H1 (cell line): ENCODE results near the gene EXO1.

Source experiments
- CEBPB ChIP-seq: IDR thresholded peaks from 2 replicates; pipeline ENCODE4 v1.6.1; 2012; ENCODE audit warnings: low read depth, low read length
- EZH2 ChIP-seq: fragments of 200-600 bp; sonication (generic); IDR thresholded peaks from 2 replicates; pipeline ENCODE4 v1.7.1; 2012; ENCODE audit warnings: low read depth, mild to moderate bottlenecking, moderate library complexity, low read length, inconsistent platforms; ENCODE audit not compliant: severe bottlenecking
- GABPA ChIP-seq: IDR thresholded peaks from 2 replicates; pipeline ENCODE4 v1.6.1; 2011; ENCODE audit warnings: mild to moderate bottlenecking, low read length, moderate library complexity, borderline replicate concordance; ENCODE audit not compliant: insufficient read depth
- HDAC6 ChIP-seq: IDR thresholded peaks from one replicate; pipeline ENCODE4 v1.7.1; 2012; ENCODE audit warnings: low read depth, mild to moderate bottlenecking, inconsistent platforms, low read length, moderate library complexity
- JUN ChIP-seq: IDR thresholded peaks from 2 replicates; pipeline ENCODE4 v1.6.1; 2011; ENCODE audit warnings: low read depth, mild to moderate bottlenecking, improper control_type of control experiment, low read length
- MAFK ChIP-seq: IDR thresholded peaks from 2 replicates; pipeline ENCODE4 v1.6.1; 2012; ENCODE audit warnings: low read depth, mild to moderate bottlenecking, improper control_type of control experiment, low read length
- POLR2AphosphoS5 ChIP-seq: IDR thresholded peaks from 2 replicates; pipeline ENCODE4 v1.6.1; 2011; ENCODE audit warnings: low read depth, low read length
- RAD21 ChIP-seq, 2 experiments: IDR thresholded peaks in 1 of 2; conservative IDR thresholded peaks in 1 of 2; 2 replicates each; pipeline ENCODE4 v1.6.1; 2011; ENCODE audit warnings: low read depth in 2 of 2, low read length in 2 of 2, improper control_type of control experiment in 1 of 2, inconsistent platforms in 1 of 2, mild to moderate bottlenecking in 1 of 2, moderate library complexity in 1 of 2
- RNF2 ChIP-seq: fragments of 200-900, 300-1000 bp; sonication (generic); IDR thresholded peaks from 2 replicates; pipeline ENCODE4 v1.7.1; 2016; ENCODE audit warnings: borderline replicate concordance, low read depth, mild to moderate bottlenecking, antibody characterized with exemption, low read length; ENCODE audit not compliant: poor library complexity, severe bottlenecking; ENCODE audit errors: missing control alignments
- TBP ChIP-seq: IDR thresholded peaks from 2 replicates; pipeline ENCODE4 v1.6.1; 2011; ENCODE audit warnings: low read depth, low read length, improper control_type of control experiment
- TEAD4 ChIP-seq: IDR thresholded peaks from 2 replicates; pipeline ENCODE4 v1.6.1; 2012; ENCODE audit warnings: low read depth, low read length, inconsistent platforms, mixed read lengths
- TF ChIP-seq, protein P1 (sequence below), 3 experiments: IDR thresholded peaks; 1 replicate in 2 of 3; 2 replicates in 1 of 3; pipeline versions ENCODE4 v1.5.1 to v1.6.1; 2011; ENCODE audit warnings: low read length in 3 of 3, mild to moderate bottlenecking in 3 of 3, inconsistent platforms in 2 of 3, low read depth in 1 of 3, moderate library complexity in 1 of 3; ENCODE audit not compliant: insufficient read depth in 1 of 3; ENCODE audit errors: control extremely low read depth in 1 of 3
- TF ChIP-seq, protein P2 (sequence below): IDR thresholded peaks from 2 replicates; pipeline ENCODE4 v1.6.1; 2011; ENCODE audit warnings: low read depth, mild to moderate bottlenecking, low read length; ENCODE audit not compliant: insufficient read depth
- TF ChIP-seq, protein P3 (sequence below): IDR thresholded peaks from 2 replicates; pipeline ENCODE4 v1.6.1; 2012; ENCODE audit warnings: inconsistent platforms

DNA sequence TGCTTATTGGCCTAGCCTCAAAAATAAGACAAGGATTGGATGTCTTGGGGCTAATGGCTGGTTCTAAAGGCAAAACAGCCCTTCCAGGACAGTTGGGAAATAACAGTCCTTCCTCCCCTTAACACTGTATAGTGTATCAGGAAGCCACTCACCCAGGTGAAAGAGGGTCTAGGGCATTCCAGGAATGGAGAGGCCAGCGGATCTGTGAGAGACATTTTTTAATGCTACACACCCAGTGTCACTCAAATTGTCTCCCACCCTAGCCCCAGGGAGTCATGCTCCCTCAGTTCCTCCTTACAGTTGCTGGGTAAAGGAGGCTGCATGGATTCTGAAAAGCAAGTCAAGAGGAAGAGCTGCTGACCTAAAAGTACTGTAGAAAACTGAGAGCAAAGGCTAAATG, 24.1 kb upstream of the EXO1 start:
- TF ChIP-seq MAFK (no peak), POLR2AphosphoS5 (no peak), TBP (no peak), RAD21 (IDR thresholded peaks at IDR 0.05 in 1 of 2, conservative IDR thresholded peaks at IDR 0.05 in 1 of 2; ENCODE audit: low read depth in 2 of 2, low read length in 2 of 2) (no peak), GABPA (no peak), RNF2 (no peak), EZH2 (no peak), JUN (no peak), CEBPB (no peak), HDAC6 (no peak), TEAD4 (no peak)
- TF ChIP-seq, protein P1, sequence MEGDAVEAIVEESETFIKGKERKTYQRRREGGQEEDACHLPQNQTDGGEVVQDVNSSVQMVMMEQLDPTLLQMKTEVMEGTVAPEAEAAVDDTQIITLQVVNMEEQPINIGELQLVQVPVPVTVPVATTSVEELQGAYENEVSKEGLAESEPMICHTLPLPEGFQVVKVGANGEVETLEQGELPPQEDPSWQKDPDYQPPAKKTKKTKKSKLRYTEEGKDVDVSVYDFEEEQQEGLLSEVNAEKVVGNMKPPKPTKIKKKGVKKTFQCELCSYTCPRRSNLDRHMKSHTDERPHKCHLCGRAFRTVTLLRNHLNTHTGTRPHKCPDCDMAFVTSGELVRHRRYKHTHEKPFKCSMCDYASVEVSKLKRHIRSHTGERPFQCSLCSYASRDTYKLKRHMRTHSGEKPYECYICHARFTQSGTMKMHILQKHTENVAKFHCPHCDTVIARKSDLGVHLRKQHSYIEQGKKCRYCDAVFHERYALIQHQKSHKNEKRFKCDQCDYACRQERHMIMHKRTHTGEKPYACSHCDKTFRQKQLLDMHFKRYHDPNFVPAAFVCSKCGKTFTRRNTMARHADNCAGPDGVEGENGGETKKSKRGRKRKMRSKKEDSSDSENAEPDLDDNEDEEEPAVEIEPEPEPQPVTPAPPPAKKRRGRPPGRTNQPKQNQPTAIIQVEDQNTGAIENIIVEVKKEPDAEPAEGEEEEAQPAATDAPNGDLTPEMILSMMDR (IDR thresholded peaks at IDR 0.05; ENCODE audit: control extremely low read depth in 1 of 3, insufficient read depth in 1 of 3, low read depth in 1 of 3, low read length in 3 of 3): no peak
- TF ChIP-seq, protein P2, sequence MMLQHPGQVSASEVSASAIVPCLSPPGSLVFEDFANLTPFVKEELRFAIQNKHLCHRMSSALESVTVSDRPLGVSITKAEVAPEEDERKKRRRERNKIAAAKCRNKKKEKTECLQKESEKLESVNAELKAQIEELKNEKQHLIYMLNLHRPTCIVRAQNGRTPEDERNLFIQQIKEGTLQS: no peak
- TF ChIP-seq, protein P3, sequence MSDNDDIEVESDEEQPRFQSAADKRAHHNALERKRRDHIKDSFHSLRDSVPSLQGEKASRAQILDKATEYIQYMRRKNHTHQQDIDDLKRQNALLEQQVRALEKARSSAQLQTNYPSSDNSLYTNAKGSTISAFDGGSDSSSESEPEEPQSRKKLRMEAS: no peak
